Measurements from ENCODE around the gene PTPRU. TPM values are rescaled to one million over a fixed set of nuclear protein-coding genes. Genes with fewer than 3 reads are reported as not detected.
A peak's percentile ranks its signal among the peaks of the same experiment; 100 is the strongest.

The PTPRU gene
- total RNA-seq, 1 donor from 2014 or later, result 15.3 TPM

- TF ChIP-seq, protein P1, sequence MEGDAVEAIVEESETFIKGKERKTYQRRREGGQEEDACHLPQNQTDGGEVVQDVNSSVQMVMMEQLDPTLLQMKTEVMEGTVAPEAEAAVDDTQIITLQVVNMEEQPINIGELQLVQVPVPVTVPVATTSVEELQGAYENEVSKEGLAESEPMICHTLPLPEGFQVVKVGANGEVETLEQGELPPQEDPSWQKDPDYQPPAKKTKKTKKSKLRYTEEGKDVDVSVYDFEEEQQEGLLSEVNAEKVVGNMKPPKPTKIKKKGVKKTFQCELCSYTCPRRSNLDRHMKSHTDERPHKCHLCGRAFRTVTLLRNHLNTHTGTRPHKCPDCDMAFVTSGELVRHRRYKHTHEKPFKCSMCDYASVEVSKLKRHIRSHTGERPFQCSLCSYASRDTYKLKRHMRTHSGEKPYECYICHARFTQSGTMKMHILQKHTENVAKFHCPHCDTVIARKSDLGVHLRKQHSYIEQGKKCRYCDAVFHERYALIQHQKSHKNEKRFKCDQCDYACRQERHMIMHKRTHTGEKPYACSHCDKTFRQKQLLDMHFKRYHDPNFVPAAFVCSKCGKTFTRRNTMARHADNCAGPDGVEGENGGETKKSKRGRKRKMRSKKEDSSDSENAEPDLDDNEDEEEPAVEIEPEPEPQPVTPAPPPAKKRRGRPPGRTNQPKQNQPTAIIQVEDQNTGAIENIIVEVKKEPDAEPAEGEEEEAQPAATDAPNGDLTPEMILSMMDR (IDR thresholded peaks at IDR 0.05; ENCODE audit: borderline replicate concordance), result no peak
- Histone ChIP-seq H3K36me3 (peaks cover 73% of the 10 kb centered on the region), H3K9me3 (replicated peaks) (no peaks in the 10 kb centered on the region), H3K27me3 (ENCODE audit: low read depth) (no peaks in the 10 kb centered on the region), H3K4me3 (no peak overlapping the region), H3K4me1 (peaks cover 6% of the 10 kb centered on the region), H3K27ac (replicated peaks) (no peak overlapping the region)
- no peak for DNase-seq
- intact Hi-C loops (cut with micrococcal nuclease), result no loop called here
Observed at GRCh38 chr1:29196863-29197589, 39.3 kb upstream of the PTPRU start.

GRCh38 chr1:29197590-29197924, 38.8 kb upstream of the PTPRU start:
- TF ChIP-seq, protein P1 (IDR thresholded peaks at IDR 0.05; ENCODE audit: borderline replicate concordance), result peak; percentile 49
- intact Hi-C loops (cut with micrococcal nuclease), result no loop called here
- Histone ChIP-seq H3K36me3 (peaks cover 73% of the 10 kb centered on the region), H3K27me3 (ENCODE audit: low read depth) (no peaks in the 10 kb centered on the region), H3K4me1 (peaks cover 12% of the 10 kb centered on the region), H3K27ac (replicated peaks) (no peak overlapping the region), H3K4me3 (no peak overlapping the region), H3K9me3 (replicated peaks) (no peaks in the 10 kb centered on the region)
- no peak for DNase-seq

DNA sequence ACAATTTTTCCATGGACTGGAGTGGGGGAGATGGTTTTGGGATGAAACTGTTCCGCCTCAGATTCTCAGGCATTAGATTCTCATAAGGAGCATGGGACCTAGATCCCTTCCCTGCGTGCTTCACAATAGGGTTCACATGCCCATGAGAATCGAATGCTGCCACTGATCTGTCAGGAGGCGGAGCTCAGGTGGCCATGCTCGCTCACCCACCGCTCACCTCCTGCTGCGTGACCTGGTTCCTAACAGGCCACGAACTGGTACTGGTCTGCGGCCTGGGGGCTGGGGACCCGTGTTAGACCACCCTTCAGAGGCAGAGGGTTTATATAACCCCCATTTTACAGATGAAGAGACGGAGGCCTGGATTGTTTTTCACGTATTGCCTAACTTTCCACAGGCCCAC, 38.3 kb upstream of the PTPRU start:
- intact Hi-C loops (cut with micrococcal nuclease), result no loop called here
- TF ChIP-seq, protein P1 (IDR thresholded peaks at IDR 0.05; ENCODE audit: borderline replicate concordance), result no peak
- peaks cover 14% of the 10 kb centered on the region for H3K4me1 ChIP-seq
- H3K27me3 ChIP-seq (ENCODE audit: low read depth), result no peaks in the 10 kb centered on the region
- no peaks in the 10 kb centered on the region for H3K9me3 ChIP-seq (replicated peaks)
- no peak for DNase-seq
- no peak overlapping the region for H3K4me3 ChIP-seq
- H3K36me3 ChIP-seq, result peaks cover 70% of the 10 kb centered on the region
- no peak overlapping the region for H3K27ac ChIP-seq (replicated peaks)

DNA sequence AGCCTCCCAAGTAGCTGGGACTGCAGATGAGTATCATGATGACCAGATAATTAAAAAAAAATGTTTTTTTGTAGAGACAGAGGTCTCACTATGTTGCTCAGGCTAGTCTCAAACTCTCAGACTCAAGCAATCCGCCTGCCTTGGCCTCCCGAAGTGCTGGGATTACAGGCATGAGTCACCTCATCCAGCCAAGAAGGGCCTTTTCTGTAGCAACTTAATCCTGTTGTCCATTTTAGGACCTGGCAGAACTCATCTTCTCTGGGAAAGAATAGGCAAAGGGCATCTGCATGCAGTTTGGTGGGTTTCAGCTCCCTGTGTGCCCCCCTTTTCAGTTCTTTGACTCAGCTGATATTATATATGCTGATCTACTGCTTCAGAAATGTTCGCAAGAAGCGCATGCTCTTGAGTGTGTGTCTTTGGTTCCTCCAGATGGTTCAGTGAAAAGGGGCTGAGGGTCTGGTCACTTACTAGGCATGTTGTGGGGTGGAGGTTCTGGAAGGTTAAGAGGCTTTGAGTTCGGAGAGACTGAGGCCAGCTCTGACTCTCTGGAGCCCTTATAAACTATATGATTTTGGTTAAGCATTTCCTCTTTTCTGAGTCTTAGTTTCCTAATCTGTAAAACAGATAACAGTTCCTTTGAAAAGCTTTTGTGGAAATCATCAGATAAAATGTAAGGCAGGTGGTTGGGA, 35.3 kb upstream of the PTPRU start:
- no peak for DNase-seq
- intact Hi-C loops (cut with micrococcal nuclease), result loop anchor here (5.0 kb wide), 1 partner anchor 319 kb away; no protein-coding TSS in a partner anchor
- TF ChIP-seq, protein P1 (IDR thresholded peaks at IDR 0.05; ENCODE audit: borderline replicate concordance), result no peak
- Histone ChIP-seq H3K27ac (replicated peaks) (no peak overlapping the region), H3K4me3 (no peak overlapping the region), H3K36me3 (peaks cover 71% of the 10 kb centered on the region), H3K4me1 (peaks cover 10% of the 10 kb centered on the region), H3K9me3 (replicated peaks) (no peaks in the 10 kb centered on the region), H3K27me3 (ENCODE audit: low read depth) (no peaks in the 10 kb centered on the region)

DNA sequence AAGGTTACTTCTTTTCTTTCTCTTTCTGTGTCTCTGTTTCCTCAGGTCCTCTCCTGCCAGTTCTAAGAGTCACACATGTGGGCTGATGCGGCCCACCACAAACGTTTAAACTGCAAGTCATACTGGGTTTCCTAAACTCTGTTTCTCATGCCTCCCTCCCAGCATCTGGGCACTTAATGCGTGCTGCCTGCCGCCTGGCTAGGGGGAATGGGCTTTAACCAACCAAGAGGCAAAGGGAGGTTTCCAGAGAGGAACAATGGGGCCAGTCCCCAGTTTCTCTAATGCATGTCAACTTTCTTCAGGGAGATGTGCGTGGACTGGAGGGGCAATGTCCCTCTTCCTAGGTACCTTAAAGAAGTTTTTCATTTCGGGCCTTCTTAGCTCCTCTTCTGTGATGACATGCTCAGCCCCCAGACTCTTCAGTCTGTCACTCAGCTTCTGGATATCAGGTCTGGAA, 34.7 kb upstream of the PTPRU start:
- TF ChIP-seq, protein P1 (IDR thresholded peaks at IDR 0.05; ENCODE audit: borderline replicate concordance), result no peak
- H3K36me3 ChIP-seq, result peaks cover 73% of the 10 kb centered on the region
- intact Hi-C loops (cut with micrococcal nuclease), result loop anchor here (5.0 kb wide), 1 partner anchor 319 kb away; no protein-coding TSS in a partner anchor
- H3K4me1 ChIP-seq, result peaks cover 10% of the 10 kb centered on the region
- no peaks in the 10 kb centered on the region for H3K27me3 ChIP-seq (ENCODE audit: low read depth)
- H3K4me3 ChIP-seq, result no peak overlapping the region
- H3K9me3 ChIP-seq (replicated peaks), result no peaks in the 10 kb centered on the region
- peak overlapping the region; percentile 83 for H3K27ac ChIP-seq (replicated peaks)
- no peak for DNase-seq
